ENCODE measurements around the gene TPGS2.
A peak's percentile ranks its signal among the peaks of the same experiment; 100 is the strongest.

The TPGS2 gene

GRCh38 chr18:36849288-36850006 is 20.6 kb upstream of the TPGS2 start:
- Histone ChIP-seq H3K27ac (no peak overlapping the region), H3K4me3 (no peak overlapping the region), H4K20me1 (no peaks in the 10 kb centered on the region), H3K4me2 (no peak overlapping the region), H3K9ac (no peak overlapping the region), H3K27me3 (no peaks in the 10 kb centered on the region), H3K9me3 (peaks cover 11% of the 10 kb centered on the region), H3K36me3 (peaks cover 16% of the 10 kb centered on the region), H3K4me1 (no peaks in the 10 kb centered on the region)
- TF ChIP-seq Cebpa-rat (IDR thresholded peaks at IDR 0.05) = no peak

DNA sequence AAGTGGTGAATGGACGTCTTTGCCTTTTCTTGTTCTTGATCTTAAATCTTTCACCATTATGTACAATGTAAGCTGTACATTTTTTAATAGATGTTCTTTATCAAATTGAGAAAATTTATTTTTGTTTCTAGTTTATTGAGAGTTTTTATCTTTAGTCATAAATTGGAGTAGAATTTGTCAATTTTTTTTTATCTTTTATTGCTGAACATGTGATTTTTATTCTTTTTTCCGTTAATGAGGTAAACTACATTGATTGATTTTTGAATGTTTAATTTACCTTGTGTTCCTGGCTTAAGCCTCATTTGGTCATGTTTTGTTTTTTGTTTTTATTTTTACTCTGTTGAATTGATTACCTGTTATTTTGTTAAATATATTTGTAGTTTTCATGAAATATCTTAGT is 19.8 kb upstream of the TPGS2 start:
- Histone ChIP-seq H3K4me1 (no peaks in the 10 kb centered on the region), H4K20me1 (no peaks in the 10 kb centered on the region), H3K27ac (no peak overlapping the region), H3K36me3 (peaks cover 12% of the 10 kb centered on the region), H3K4me2 (no peak overlapping the region), H3K9me3 (peaks cover 11% of the 10 kb centered on the region), H3K4me3 (no peak overlapping the region), H3K27me3 (no peaks in the 10 kb centered on the region), H3K9ac (no peak overlapping the region)
- no peak for TF ChIP-seq Cebpa-rat (IDR thresholded peaks at IDR 0.05)

GRCh38 chr18:36843784-36844183 is 15.0 kb upstream of the TPGS2 start:
- Histone ChIP-seq H3K4me3 (no peak overlapping the region), H3K4me1 (peaks cover 8% of the 10 kb centered on the region), H3K4me2 (no peak overlapping the region), H3K9ac (no peak overlapping the region), H3K27ac (no peak overlapping the region), H4K20me1 (no peaks in the 10 kb centered on the region), H3K9me3 (peaks cover 7% of the 10 kb centered on the region), H3K27me3 (no peaks in the 10 kb centered on the region), H3K36me3 (peaks cover 42% of the 10 kb centered on the region)
- no peak for TF ChIP-seq Cebpa-rat (IDR thresholded peaks at IDR 0.05)

GRCh38 chr18:36843199-36843598 is 14.4 kb upstream of the TPGS2 start:
- Histone ChIP-seq H3K36me3 (peaks cover 48% of the 10 kb centered on the region), H3K9ac (no peak overlapping the region), H4K20me1 (no peaks in the 10 kb centered on the region), H3K27ac (no peak overlapping the region), H3K9me3 (peaks cover 13% of the 10 kb centered on the region), H3K4me1 (peaks cover 8% of the 10 kb centered on the region), H3K4me2 (no peak overlapping the region), H3K27me3 (no peaks in the 10 kb centered on the region), H3K4me3 (no peak overlapping the region)
- no peak for TF ChIP-seq Cebpa-rat (IDR thresholded peaks at IDR 0.05)

- no peak overlapping the region for H3K4me2 ChIP-seq
- no peak for TF ChIP-seq Cebpa-rat (IDR thresholded peaks at IDR 0.05)
- no peak overlapping the region for H3K27ac ChIP-seq
- H3K9me3 ChIP-seq = peaks cover 17% of the 10 kb centered on the region
- H4K20me1 ChIP-seq = no peaks in the 10 kb centered on the region
- H3K36me3 ChIP-seq = peaks cover 70% of the 10 kb centered on the region
- H3K27me3 ChIP-seq = no peaks in the 10 kb centered on the region
- H3K4me1 ChIP-seq = peaks cover 8% of the 10 kb centered on the region
- H3K9ac ChIP-seq = no peak overlapping the region
- no peak overlapping the region for H3K4me3 ChIP-seq
These were observed 11.0 kb upstream of the TPGS2 start for GRCh38 chr18:36839835-36840234.

DNA sequence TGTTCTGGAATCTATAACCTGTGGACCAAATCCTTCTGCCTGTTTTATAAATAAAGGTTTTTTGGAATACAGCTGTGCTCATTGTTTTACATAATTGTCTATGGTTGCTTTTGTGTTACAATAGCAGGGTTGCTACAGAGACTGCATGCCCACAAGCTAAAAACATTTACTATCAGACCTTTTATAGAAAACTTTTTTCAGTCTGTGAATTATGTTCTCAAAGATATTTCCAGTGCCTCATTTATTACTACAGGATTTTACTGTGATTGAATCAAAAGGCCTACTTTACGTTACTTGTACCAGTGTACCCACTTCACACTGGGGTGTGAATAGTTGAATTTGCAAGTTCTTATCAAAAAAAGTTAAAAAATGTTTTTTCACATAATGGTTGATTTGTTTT is 7.1 kb upstream of the TPGS2 start:
- H3K36me3 ChIP-seq = peaks cover 48% of the 10 kb centered on the region
- H3K4me3 ChIP-seq = no peak overlapping the region
- no peak for TF ChIP-seq Cebpa-rat (IDR thresholded peaks at IDR 0.05)
- no peak overlapping the region for H3K4me2 ChIP-seq
- H3K9ac ChIP-seq = no peak overlapping the region
- H4K20me1 ChIP-seq = no peaks in the 10 kb centered on the region
- H3K9me3 ChIP-seq = peaks cover 17% of the 10 kb centered on the region
- no peaks in the 10 kb centered on the region for H3K27me3 ChIP-seq
- H3K27ac ChIP-seq = no peak overlapping the region
- H3K4me1 ChIP-seq = no peaks in the 10 kb centered on the region

DNA sequence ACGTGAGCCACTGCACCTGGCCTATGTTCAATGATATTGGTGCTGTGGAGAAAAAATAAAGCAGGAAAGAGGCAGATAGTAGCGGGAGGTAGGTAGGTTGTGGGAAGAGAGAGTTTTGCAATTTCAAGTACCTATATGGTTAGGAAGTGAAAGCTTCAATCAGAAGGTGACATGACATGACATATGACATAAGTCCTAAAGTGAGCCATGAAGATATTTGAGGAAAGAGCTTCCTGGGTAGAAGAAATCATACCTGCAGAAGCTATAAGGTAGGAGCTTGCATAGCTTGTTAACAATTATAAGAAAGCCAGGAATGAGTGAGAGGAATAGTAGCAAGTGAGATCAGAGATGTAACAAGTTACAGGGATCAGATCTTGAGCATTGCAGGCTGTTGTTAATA is 4.3 kb upstream of the TPGS2 start:
- no peak overlapping the region for H3K27ac ChIP-seq
- no peaks in the 10 kb centered on the region for H4K20me1 ChIP-seq
- peaks cover 16% of the 10 kb centered on the region for H3K4me1 ChIP-seq
- H3K36me3 ChIP-seq = peaks cover 21% of the 10 kb centered on the region; the same call in 1 of the 2 replicates
- TF ChIP-seq Cebpa-rat (IDR thresholded peaks at IDR 0.05) = no peak
- no peaks in the 10 kb centered on the region for H3K27me3 ChIP-seq
- H3K9ac ChIP-seq = no peak overlapping the region
- no peak overlapping the region for H3K4me2 ChIP-seq
- no peak overlapping the region for H3K4me3 ChIP-seq
- peaks cover 3% of the 10 kb centered on the region; the same call in 1 of the 2 replicates for H3K9me3 ChIP-seq

DNA sequence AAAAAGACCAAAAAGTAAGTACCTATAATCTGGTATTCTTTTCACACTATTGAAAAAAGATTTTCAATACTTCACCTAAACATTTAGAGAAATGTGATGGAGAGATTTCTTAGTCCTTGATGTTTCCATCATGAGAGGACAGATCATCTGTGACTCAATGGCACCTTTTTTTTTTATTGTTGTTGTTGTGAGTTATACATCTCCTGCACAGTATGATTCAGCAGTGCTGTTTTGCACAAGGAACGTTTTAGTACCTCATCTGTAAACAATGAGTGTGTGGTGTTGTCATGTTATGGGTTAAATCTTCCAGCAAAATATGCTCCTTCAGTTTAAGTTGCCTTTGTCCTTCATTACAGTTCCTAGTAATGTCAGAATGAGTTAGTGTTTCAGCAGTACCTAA is 2.3 kb upstream of the TPGS2 start:
- H4K20me1 ChIP-seq = no peaks in the 10 kb centered on the region
- no peak overlapping the region for H3K27ac ChIP-seq
- H3K9ac ChIP-seq = no peak overlapping the region
- H3K4me1 ChIP-seq = peaks cover 31% of the 10 kb centered on the region
- H3K9me3 ChIP-seq = peaks cover 1% of the 10 kb centered on the region; the same call in 1 of the 2 replicates
- H3K4me2 ChIP-seq = no peak overlapping the region
- TF ChIP-seq Cebpa-rat (IDR thresholded peaks at IDR 0.05) = no peak
- no peak overlapping the region for H3K4me3 ChIP-seq
- peaks cover 16% of the 10 kb centered on the region; the same call in 1 of the 2 replicates for H3K36me3 ChIP-seq
- H3K27me3 ChIP-seq = no peaks in the 10 kb centered on the region

DNA sequence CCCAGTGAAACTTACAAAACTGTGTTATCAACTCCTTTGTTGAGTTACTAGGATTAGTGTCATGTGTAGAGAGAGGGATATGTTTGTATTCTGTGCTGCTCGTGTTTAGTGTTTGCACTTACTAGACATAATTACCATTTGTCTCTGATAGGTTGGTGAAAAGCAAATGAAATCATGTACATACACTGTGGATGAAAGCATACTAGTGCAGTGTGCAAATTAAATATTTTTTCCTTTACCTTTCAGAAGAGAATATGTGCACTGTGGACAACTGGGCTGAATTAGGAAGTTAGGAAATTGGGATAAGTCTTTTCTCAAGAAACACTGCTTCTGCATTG is 1.3 kb upstream of the TPGS2 start:
- TF ChIP-seq Cebpa-rat (IDR thresholded peaks at IDR 0.05) = no peak
- H3K4me2 ChIP-seq = peak overlapping the region; percentile 88
- no peak overlapping the region for H3K4me3 ChIP-seq
- H3K9me3 ChIP-seq = peaks cover 4% of the 10 kb centered on the region; the same call in 1 of the 2 replicates
- H4K20me1 ChIP-seq = no peaks in the 10 kb centered on the region
- H3K4me1 ChIP-seq = peaks cover 31% of the 10 kb centered on the region
- H3K27ac ChIP-seq = no peak overlapping the region; the same call in 1 of the 2 replicates
- H3K27me3 ChIP-seq = no peaks in the 10 kb centered on the region
- H3K9ac ChIP-seq = peak overlapping the region; percentile 86; the same call in 1 of the 2 replicates
- H3K36me3 ChIP-seq = peaks cover 11% of the 10 kb centered on the region; the same call in 1 of the 2 replicates

GRCh38 chr18:36829362-36830157 is 758 bp upstream of the TPGS2 start:
- no peak for TF ChIP-seq Cebpa-rat (IDR thresholded peaks at IDR 0.05)
- Histone ChIP-seq H3K27me3 (no peaks in the 10 kb centered on the region), H3K36me3 (peaks cover 9% of the 10 kb centered on the region; the same call in 1 of the 2 replicates), H3K4me1 (peaks cover 31% of the 10 kb centered on the region), H3K9me3 (peaks cover 4% of the 10 kb centered on the region; the same call in 1 of the 2 replicates), H4K20me1 (no peaks in the 10 kb centered on the region), H3K4me2 (peak overlapping the region; percentile 88), H3K9ac (peak overlapping the region; percentile 86), H3K4me3 (peak overlapping the region; percentile 97), H3K27ac (peak overlapping the region; percentile 84)

Data from BLaER1 (cell line).